ENCODE data around the gene MAP4. TPM values are rescaled to one million over a fixed set of nuclear protein-coding genes. Genes with fewer than 3 reads are reported as not detected.

The MAP4 gene, protein sequence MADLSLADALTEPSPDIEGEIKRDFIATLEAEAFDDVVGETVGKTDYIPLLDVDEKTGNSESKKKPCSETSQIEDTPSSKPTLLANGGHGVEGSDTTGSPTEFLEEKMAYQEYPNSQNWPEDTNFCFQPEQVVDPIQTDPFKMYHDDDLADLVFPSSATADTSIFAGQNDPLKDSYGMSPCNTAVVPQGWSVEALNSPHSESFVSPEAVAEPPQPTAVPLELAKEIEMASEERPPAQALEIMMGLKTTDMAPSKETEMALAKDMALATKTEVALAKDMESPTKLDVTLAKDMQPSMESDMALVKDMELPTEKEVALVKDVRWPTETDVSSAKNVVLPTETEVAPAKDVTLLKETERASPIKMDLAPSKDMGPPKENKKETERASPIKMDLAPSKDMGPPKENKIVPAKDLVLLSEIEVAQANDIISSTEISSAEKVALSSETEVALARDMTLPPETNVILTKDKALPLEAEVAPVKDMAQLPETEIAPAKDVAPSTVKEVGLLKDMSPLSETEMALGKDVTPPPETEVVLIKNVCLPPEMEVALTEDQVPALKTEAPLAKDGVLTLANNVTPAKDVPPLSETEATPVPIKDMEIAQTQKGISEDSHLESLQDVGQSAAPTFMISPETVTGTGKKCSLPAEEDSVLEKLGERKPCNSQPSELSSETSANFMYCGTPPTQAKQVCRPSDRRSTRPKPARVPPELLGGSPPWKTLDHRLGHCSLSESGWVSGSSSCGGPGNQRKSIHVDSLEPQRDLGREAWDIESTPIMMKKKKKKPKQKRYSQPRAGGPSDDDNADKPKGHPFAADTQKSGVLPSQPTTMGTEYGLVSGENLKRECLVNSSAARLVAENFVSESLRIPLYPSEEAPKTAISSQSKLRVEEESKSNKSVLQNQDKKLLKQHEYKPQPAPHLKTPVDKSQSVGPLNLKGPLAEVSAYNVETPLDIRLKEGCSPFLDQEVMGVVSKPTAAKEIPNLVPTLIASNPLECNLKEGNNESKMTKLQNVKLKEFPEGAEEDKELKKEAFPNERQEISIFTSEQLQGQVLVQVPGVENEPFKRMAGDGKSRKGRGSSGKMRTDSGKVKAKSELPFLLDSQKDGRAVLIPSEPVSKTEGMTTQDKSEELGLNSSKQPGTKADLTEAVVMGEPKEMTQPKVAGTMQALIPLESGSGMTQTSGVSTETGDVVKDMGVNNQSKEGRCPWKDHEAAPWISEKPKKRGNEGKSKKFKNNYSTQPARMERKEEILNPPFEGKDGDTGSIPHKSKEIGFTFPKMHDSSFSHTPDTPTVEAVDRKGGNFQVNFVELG (N-terminal part only)
- total RNA-seq, result 100 to 1,000 TPM; 117 to 175 (median 147) TPM

DNA sequence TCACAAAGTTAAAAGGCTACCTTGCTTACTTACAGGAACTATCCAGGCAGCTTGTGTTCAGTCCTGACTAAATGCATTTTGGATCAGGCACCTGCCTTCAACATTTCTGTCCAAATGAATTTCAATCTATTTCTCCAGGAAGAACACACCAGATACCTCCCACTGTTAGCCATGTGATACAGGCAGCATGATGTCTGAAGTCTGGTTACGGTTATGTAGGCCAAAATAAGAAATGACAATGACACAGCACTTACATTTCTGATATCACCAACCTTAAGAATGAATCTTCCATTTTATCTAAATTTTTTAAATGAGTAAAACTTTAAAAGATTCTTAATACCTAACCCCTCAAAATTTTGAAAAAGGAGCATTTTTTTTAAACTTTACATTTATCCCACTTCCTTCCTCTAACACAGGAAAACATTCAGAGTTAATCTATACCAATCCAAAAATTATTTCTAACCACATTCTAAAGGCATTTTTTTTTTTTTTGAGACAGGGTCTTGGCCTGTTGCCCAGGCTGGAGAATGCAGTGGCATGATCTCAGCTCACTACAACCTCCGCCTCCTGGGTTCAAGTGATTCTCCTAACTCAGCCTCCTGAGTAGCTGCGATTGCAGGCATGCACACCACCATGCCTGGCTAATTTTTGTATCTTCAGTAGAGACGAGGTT is at the start of gene MAP4:
Gene MAP4 (minus strand): TSS at position 116 of the 673 bp plus-strand sequence. CDS start 17,556 bp downstream, outside the sequence.
- TF ChIP-seq, protein P1, sequence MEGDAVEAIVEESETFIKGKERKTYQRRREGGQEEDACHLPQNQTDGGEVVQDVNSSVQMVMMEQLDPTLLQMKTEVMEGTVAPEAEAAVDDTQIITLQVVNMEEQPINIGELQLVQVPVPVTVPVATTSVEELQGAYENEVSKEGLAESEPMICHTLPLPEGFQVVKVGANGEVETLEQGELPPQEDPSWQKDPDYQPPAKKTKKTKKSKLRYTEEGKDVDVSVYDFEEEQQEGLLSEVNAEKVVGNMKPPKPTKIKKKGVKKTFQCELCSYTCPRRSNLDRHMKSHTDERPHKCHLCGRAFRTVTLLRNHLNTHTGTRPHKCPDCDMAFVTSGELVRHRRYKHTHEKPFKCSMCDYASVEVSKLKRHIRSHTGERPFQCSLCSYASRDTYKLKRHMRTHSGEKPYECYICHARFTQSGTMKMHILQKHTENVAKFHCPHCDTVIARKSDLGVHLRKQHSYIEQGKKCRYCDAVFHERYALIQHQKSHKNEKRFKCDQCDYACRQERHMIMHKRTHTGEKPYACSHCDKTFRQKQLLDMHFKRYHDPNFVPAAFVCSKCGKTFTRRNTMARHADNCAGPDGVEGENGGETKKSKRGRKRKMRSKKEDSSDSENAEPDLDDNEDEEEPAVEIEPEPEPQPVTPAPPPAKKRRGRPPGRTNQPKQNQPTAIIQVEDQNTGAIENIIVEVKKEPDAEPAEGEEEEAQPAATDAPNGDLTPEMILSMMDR (IDR thresholded peaks at IDR 0.05; ENCODE audit: low read depth), result no peak

DNA sequence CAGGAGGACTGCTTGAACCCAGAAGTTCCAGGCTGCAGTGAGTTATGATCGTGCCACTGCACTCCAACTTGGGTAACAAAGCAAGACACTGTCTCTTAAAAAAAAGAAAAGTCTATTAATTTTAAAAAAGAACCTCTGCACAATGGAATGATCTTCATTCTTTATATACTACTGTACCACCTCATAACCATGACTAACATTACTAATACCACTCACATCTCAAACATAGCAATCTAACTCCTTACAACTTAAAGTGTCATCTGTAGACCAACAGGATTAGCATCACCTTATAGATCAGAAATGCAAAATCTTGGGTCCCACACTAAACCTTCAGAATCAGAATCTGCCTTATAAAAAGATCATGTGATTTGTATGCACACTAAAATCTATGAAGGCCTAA is 48.8 kb upstream of the MAP4 start:
- TF ChIP-seq, protein P1 (IDR thresholded peaks at IDR 0.05; ENCODE audit: low read depth), result no peak

DNA sequence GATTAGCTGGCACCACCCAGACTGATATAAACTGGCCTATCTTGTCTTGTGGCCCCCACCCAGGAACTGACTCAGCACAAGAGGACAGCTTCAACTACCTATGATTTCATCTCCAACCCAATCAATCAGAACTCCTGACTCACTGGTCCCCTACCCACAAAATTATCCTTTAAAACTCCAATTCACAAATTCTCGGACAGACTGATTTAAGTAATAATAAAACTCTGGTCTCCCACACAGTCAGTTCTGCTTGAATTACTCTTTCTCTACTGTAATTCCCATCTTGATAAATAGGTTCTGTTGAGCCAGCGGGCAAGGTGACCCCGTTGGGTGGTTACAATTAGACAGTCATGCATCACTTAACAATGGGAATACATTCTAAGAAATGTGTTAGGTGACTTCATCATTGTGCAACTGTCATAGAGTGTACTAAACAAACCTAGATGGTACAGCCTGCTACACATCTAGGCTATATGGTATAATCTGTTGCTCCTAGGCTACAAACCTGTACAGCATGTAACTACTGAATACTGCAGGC is 48.1 kb upstream of the MAP4 start:
- TF ChIP-seq, protein P1 (IDR thresholded peaks at IDR 0.05; ENCODE audit: low read depth), result no peak

DNA sequence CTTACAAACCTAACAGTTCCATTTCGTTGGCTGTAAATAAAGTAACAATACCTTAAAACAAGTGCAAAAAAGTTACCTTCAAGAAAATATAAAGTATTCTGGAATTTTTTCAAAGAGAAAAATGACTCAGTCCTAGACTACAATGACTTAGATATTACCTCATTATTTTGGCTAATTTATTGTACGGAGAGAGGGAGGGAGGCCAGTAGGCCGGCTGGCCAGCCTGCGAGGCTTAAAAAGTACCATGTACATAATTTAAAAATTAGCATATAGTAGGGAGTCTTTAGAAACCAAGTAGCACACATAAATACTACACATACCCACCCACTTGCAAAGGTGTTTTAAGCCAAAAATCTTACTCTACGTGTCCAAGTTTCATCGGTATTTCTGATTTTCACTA is 41.9 kb upstream of the MAP4 start:
- TF ChIP-seq, protein P1 (IDR thresholded peaks at IDR 0.05; ENCODE audit: low read depth), result no peak

DNA sequence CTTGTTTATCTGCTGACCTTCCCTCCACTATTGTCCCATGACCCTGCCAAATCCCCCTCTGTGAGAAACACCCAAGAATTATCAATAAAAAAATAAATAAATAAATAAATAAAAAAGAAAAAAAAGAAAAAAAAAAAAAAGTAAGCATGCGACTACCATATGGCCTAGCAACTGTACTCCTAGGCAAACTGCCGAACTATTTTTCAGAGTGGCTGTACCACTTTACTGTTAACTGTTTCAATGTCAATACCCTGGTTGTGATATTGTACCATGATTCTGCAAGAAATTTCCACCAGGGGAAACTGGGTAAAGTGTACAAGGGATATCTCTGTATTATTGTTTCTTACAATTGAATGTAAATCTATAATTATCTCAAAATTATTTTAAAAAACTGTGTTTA is 41.3 kb upstream of the MAP4 start:
- TF ChIP-seq, protein P1 (IDR thresholded peaks at IDR 0.05; ENCODE audit: low read depth), result no peak

DNA sequence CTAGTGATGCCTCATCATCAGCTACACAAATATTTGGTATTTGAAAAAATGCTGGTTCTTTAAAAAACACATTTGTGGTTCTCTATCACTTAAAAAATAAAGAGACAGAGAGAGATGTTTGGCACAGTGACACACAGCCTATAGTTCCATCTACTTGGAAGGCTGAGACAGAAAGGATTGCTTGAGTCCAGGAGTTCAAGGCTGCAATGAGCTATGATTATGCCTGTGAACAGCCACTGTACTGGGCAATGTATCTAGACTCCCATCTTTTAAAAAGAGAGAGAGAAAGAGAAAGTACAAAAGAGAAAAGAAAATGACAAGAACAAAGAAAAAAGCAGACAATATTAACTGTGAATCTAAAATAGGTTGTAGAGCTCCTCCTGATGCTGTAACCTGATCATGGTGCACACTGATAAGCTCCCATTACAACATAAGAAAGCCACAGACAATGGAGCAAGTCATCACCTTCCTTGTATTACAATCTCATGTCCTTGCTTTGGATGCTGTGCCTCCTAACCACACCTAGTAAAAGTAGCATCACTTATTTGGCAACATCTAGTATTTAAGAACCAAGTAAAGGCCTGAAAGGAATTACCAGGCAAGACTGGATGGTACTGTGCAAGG is 31.7 kb upstream of the MAP4 start:
- TF ChIP-seq, protein P1 (IDR thresholded peaks at IDR 0.05; ENCODE audit: low read depth), result no peak

Data from subcutaneous adipose tissue (tissue), 4 donors.